Smooth muscle cell (in vitro differentiated cells): ENCODE data around the gene ROPN1B. TPM values are rescaled to one million over a fixed set of nuclear protein-coding genes. Genes with fewer than 3 reads are reported as not detected.

Source experiments
- DNase-seq: peaks from one replicate; lab custom pipeline; 2025; ENCODE audit not compliant: unreplicated experiment; lab: John Stamatoyannopoulos, UW
- H2AFZ ChIP-seq: fragments of 200-600 bp; sonication (generic); 2 replicates; pipeline ENCODE4 v1.6.0; 2016; ENCODE audit warnings: antibody characterized with exemption, low read depth, mild to moderate bottlenecking
- H3F3A ChIP-seq: fragments of 200-600 bp; sonication (generic); 2 replicates; pipeline ENCODE4 v1.6.0; 2017; ENCODE audit warnings: antibody characterized with exemption, low read depth
- H3K27ac ChIP-seq: fragments of 200-600 bp; sonication (generic); 2 replicates; pipeline ENCODE4 v1.5.1; 2016; ENCODE audit warnings: low read depth, mild to moderate bottlenecking
- H3K27me3 ChIP-seq: fragments of 200-600 bp; sonication (generic); 2 replicates; pipeline ENCODE4 v1.6.1; 2016; ENCODE audit warnings: low read depth, mild to moderate bottlenecking
- H3K36me3 ChIP-seq: fragments of 200-600 bp; sonication (generic); 2 replicates; pipeline ENCODE4 v1.5.1; 2016; ENCODE audit warnings: low read depth
- H3K4me1 ChIP-seq: fragments of 200-600 bp; sonication (generic); 2 replicates; pipeline ENCODE4 v1.5.1; 2016; ENCODE audit warnings: low read depth
- H3K4me2 ChIP-seq: fragments of 200-600 bp; sonication (generic); 2 replicates; pipeline ENCODE4 v1.6.0; 2016; ENCODE audit warnings: mild to moderate bottlenecking
- H3K4me3 ChIP-seq: fragments of 200-600 bp; sonication (generic); 2 replicates; pipeline ENCODE4 v1.5.1; 2016; ENCODE audit warnings: mild to moderate bottlenecking
- H3K79me2 ChIP-seq: fragments of 200-600 bp; sonication (generic); 2 replicates; pipeline ENCODE4 v1.6.0; 2016; ENCODE audit warnings: low read depth, mild to moderate bottlenecking
- H3K9ac ChIP-seq: fragments of 200-600 bp; sonication (generic); 2 replicates; pipeline ENCODE4 v1.6.0; 2016; ENCODE audit warnings: low read depth
- H3K9me3 ChIP-seq: fragments of 200-600 bp; sonication (generic); replicated peaks from 2 replicates; pipeline ENCODE4 v1.5.1; 2016; ENCODE audit warnings: low read depth
- H4K20me1 ChIP-seq: fragments of 200-600 bp; sonication (generic); 2 replicates; pipeline ENCODE4 v1.6.0; 2016; ENCODE audit warnings: low read depth
- CTCF ChIP-seq: fragments of 200-600 bp; sonication (generic); IDR thresholded peaks from 2 replicates; pipeline ENCODE4 v1.5.1; 2017; ENCODE audit warnings: borderline replicate concordance, mild to moderate bottlenecking, antibody characterized with exemption; ENCODE audit not compliant: insufficient read depth, poor library complexity, severe bottlenecking
- WGBS: methylation state at CpG from one replicate; pipeline ENCODE4 v1.1.7; 2016; ENCODE audit warnings: low lambda C conversion rate; 5-methylcytosine and 5-hydroxymethylcytosine counted together
- polyA plus RNA-seq: library from polyadenylated mRNA; unstranded; fragments of >200 nt; fragmentation: Nextera tagmentation; extraction: Ambion mirVana; gene quantifications from 2 replicates; pipeline ENCODE4 v1.2.1, GENCODE V29; 2016
- total RNA-seq: library from RNA; depleted of rRNA; stranded (reverse); fragments of >200 nt; gene quantifications from 2 replicates; pipeline ENCODE4 v1.2.3, GENCODE V29; 2014

The ROPN1B gene
- total and polyA plus RNA-seq, 2 experiments from 2014 or later = not detected

- Histone ChIP-seq H3F3A (no peaks in the 10 kb centered on the region), H3K27me3 (peaks cover 10% of the 10 kb centered on the region), H4K20me1 (no peaks in the 10 kb centered on the region), H3K9me3 (no peaks in the 10 kb centered on the region), H3K4me3 (no peak overlapping the region), H3K27ac (no peak overlapping the region), H3K4me2 (no peak overlapping the region), H3K79me2 (no peaks in the 10 kb centered on the region), H3K4me1 (no peaks in the 10 kb centered on the region), H3K36me3 (no peaks in the 10 kb centered on the region), H3K9ac (no peak overlapping the region), H2AFZ (no peak overlapping the region)
- TF ChIP-seq CTCF = no peak
- 10% methylated on average over 39 of the region's 75 CpGs for WGBS
- DNase-seq = no peak
Observed at GRCh38 chr3:125957674-125958510, 11.1 kb upstream of the ROPN1B start.

- H3F3A ChIP-seq = no peaks in the 10 kb centered on the region
- H3K4me2 ChIP-seq = no peak overlapping the region
- H4K20me1 ChIP-seq = no peaks in the 10 kb centered on the region
- no peak overlapping the region for H3K9ac ChIP-seq
- no peak for TF ChIP-seq CTCF
- H3K79me2 ChIP-seq = no peaks in the 10 kb centered on the region
- peaks cover 15% of the 10 kb centered on the region for H3K27me3 ChIP-seq
- no peak overlapping the region for H2AFZ ChIP-seq
- no peak overlapping the region for H3K27ac ChIP-seq
- H3K9me3 ChIP-seq = no peaks in the 10 kb centered on the region
- no peaks in the 10 kb centered on the region for H3K36me3 ChIP-seq
- H3K4me3 ChIP-seq = no peak overlapping the region
- no peaks in the 10 kb centered on the region for H3K4me1 ChIP-seq
- WGBS = 80% methylated on average over 39 of the region's 46 CpGs
- DNase-seq = no peak
Observed at GRCh38 chr3:125958511-125959316, 10.3 kb upstream of the ROPN1B start.

GRCh38 chr3:125959317-125960065, 9.5 kb upstream of the ROPN1B start:
- no peak overlapping the region for H3K9ac ChIP-seq
- H3K27me3 ChIP-seq = peaks cover 22% of the 10 kb centered on the region
- H4K20me1 ChIP-seq = no peaks in the 10 kb centered on the region
- no peaks in the 10 kb centered on the region for H3F3A ChIP-seq
- no peaks in the 10 kb centered on the region for H3K79me2 ChIP-seq
- no peak overlapping the region for H2AFZ ChIP-seq
- no peak for DNase-seq
- H3K4me2 ChIP-seq = no peak overlapping the region
- H3K36me3 ChIP-seq = no peaks in the 10 kb centered on the region
- no peaks in the 10 kb centered on the region for H3K4me1 ChIP-seq
- TF ChIP-seq CTCF = no peak
- H3K27ac ChIP-seq = no peak overlapping the region
- H3K4me3 ChIP-seq = no peak overlapping the region
- 95% methylated on average over 34 of the region's 39 CpGs for WGBS
- no peaks in the 10 kb centered on the region for H3K9me3 ChIP-seq
